Thyroid gland (tissue), 4 donors: ENCODE results near the gene PHACTR1.

Source experiments
- POLR2A ChIP-seq, 2 donors: fragments of 450-650 bp; IDR thresholded peaks; one replicate each; pipeline ENCODE4 v1.6.1; 2017; ENCODE audit warnings: antibody characterized with exemption in 2 of 2, mild to moderate bottlenecking in 2 of 2, moderate library complexity in 1 of 2
- TF ChIP-seq, protein P1 (sequence below), 6 experiments: fragments of 200-600 bp in 3 of 6; fragments of 450-650 bp in 3 of 6; sonication (generic) in 3 of 6; IDR thresholded peaks; one replicate each; pipeline ENCODE4 v1.5.1; 2016 to 2019; ENCODE audit warnings: antibody characterized with exemption in 6 of 6, mild to moderate bottlenecking in 2 of 6, inconsistent platforms in 1 of 6, moderate library complexity in 1 of 6

DNA sequence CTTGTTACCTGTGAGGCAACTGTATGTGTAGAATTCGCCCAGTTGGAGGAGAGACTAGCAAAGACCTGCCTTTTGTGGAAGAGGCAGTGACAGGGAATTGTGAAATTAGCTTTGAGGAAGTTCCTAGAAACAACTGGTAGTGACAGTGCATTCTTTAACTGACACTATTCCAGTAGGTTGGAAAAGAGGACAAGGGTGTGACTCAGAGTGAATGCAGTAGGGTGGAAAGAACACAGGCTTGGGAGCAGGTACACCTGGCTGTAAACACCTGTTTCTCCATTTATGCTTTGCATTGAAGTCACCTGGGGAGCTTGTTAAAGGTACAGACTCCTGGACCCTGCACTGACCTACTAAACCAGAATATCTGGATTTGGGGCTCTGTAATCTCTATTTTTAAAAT, 295.7 kb downstream of the PHACTR1 start:
- TF ChIP-seq, protein P1, sequence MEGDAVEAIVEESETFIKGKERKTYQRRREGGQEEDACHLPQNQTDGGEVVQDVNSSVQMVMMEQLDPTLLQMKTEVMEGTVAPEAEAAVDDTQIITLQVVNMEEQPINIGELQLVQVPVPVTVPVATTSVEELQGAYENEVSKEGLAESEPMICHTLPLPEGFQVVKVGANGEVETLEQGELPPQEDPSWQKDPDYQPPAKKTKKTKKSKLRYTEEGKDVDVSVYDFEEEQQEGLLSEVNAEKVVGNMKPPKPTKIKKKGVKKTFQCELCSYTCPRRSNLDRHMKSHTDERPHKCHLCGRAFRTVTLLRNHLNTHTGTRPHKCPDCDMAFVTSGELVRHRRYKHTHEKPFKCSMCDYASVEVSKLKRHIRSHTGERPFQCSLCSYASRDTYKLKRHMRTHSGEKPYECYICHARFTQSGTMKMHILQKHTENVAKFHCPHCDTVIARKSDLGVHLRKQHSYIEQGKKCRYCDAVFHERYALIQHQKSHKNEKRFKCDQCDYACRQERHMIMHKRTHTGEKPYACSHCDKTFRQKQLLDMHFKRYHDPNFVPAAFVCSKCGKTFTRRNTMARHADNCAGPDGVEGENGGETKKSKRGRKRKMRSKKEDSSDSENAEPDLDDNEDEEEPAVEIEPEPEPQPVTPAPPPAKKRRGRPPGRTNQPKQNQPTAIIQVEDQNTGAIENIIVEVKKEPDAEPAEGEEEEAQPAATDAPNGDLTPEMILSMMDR (IDR thresholded peaks at IDR 0.05) = no peak
- TF ChIP-seq POLR2A (IDR thresholded peaks at IDR 0.05) = no peak
